Measurements from ENCODE around the gene RNMT. TPM values are rescaled to one million over a fixed set of nuclear protein-coding genes. Genes with fewer than 3 reads are reported as not detected.
A peak's percentile ranks its signal among the peaks of the same experiment; 100 is the strongest.
"Not testable (repeated sequence)": the region's sequence is repeated elsewhere in the genome, so short reads cannot be mapped to it uniquely, and the experiment has no call there.

RNMT gene
- polyA plus RNA-seq, 4 donors, result 8.4 to 35.7 (median 9.6) TPM

GRCh38 chr18:13746633-13747032, 20.2 kb downstream of the RNMT start:
- WGBS, 3 donors, result 72 to 89% (median 84%) methylated on average over 3 of the region's 3 CpGs
- Histone ChIP-seq H3K9me3 (ENCODE audit: control insufficient read depth in 2 of 2, insufficient read depth in 1 of 2, low read depth in 1 of 2, low read length in 1 of 2) (no peaks in the 10 kb centered on the region), H3K4me1 (ENCODE audit: control insufficient read depth in 3 of 3, insufficient read depth in 2 of 3, low read depth in 1 of 3, low read length in 2 of 3) (no peaks in the 10 kb centered on the region), H3K27me3 (ENCODE audit: control insufficient read depth in 3 of 3, insufficient read depth in 3 of 3, low read length in 3 of 3) (no peaks in the 10 kb centered on the region), H3K36me3 (ENCODE audit: control insufficient read depth in 3 of 3, insufficient read depth in 2 of 3, low read depth in 1 of 3, low read length in 3 of 3) (peaks cover 12 to 17% (median 17%) of the 10 kb centered on the region in 3 donors), H3K27ac (ENCODE audit: low read depth in 1 of 3, low read length in 2 of 3) (no peak overlapping the region), H3K4me3 (ENCODE audit: low read depth in 1 of 3, low read length in 3 of 3) (no peak overlapping the region)
- no peak for FAIRE-seq
- no peak for DNase-seq

GRCh38 chr18:13751599-13751998, 25.1 kb downstream of the RNMT start:
- 97 to 99% (median 97%) methylated on average over 3 of the region's 3 CpGs for WGBS, 3 donors
- not testable (repeated sequence) for H3K4me1 ChIP-seq (ENCODE audit: control insufficient read depth in 3 of 3, insufficient read depth in 2 of 3, low read depth in 1 of 3, low read length in 2 of 3); H3K9me3 ChIP-seq (ENCODE audit: control insufficient read depth in 2 of 2, insufficient read depth in 1 of 2, low read depth in 1 of 2, low read length in 1 of 2); DNase-seq; FAIRE-seq; H3K4me3 ChIP-seq (ENCODE audit: low read depth in 1 of 3, low read length in 3 of 3); H3K27me3 ChIP-seq (ENCODE audit: control insufficient read depth in 3 of 3, insufficient read depth in 3 of 3, low read length in 3 of 3); H3K27ac ChIP-seq (ENCODE audit: low read depth in 1 of 3, low read length in 2 of 3)
- H3K36me3 ChIP-seq (ENCODE audit: control insufficient read depth in 3 of 3, insufficient read depth in 2 of 3, low read depth in 1 of 3, low read length in 3 of 3), result peaks cover 8 to 22% (median 16%) of the 10 kb centered on the region in 3 donors

GRCh38 chr18:13756261-13756660, 29.8 kb downstream of the RNMT start:
- WGBS, 3 donors, result 95 to 97% (median 96%) methylated on average over 2 of the region's 2 CpGs
- Histone ChIP-seq H3K4me3 (ENCODE audit: low read depth in 1 of 3, low read length in 3 of 3) (no peak overlapping the region), H3K27ac (ENCODE audit: low read depth in 1 of 3, low read length in 2 of 3) (no peak overlapping the region), H3K36me3 (ENCODE audit: control insufficient read depth in 3 of 3, insufficient read depth in 2 of 3, low read depth in 1 of 3, low read length in 3 of 3) (peaks cover 10 to 15% (median 11%) of the 10 kb centered on the region in 3 donors), H3K4me1 (ENCODE audit: control insufficient read depth in 3 of 3, insufficient read depth in 2 of 3, low read depth in 1 of 3, low read length in 2 of 3) (no peaks in the 10 kb centered on the region), H3K27me3 (ENCODE audit: control insufficient read depth in 3 of 3, insufficient read depth in 3 of 3, low read length in 3 of 3) (no peaks in the 10 kb centered on the region), H3K9me3 (ENCODE audit: control insufficient read depth in 2 of 2, insufficient read depth in 1 of 2, low read depth in 1 of 2, low read length in 1 of 2) (no peaks in the 10 kb centered on the region)
- no peak for FAIRE-seq
- no peak for DNase-seq

GRCh38 chr18:13756671-13757070, 30.2 kb downstream of the RNMT start:
- Histone ChIP-seq H3K27ac (ENCODE audit: low read depth in 1 of 3, low read length in 2 of 3) (no peak overlapping the region), H3K4me1 (ENCODE audit: control insufficient read depth in 3 of 3, insufficient read depth in 2 of 3, low read depth in 1 of 3, low read length in 2 of 3) (no peaks in the 10 kb centered on the region), H3K9me3 (ENCODE audit: control insufficient read depth in 2 of 2, insufficient read depth in 1 of 2, low read depth in 1 of 2, low read length in 1 of 2) (no peaks in the 10 kb centered on the region), H3K27me3 (ENCODE audit: control insufficient read depth in 3 of 3, insufficient read depth in 3 of 3, low read length in 3 of 3) (no peaks in the 10 kb centered on the region), H3K4me3 (ENCODE audit: low read depth in 1 of 3, low read length in 3 of 3) (no peak overlapping the region), H3K36me3 (ENCODE audit: control insufficient read depth in 3 of 3, insufficient read depth in 2 of 3, low read depth in 1 of 3, low read length in 3 of 3) (peaks cover 10 to 15% (median 11%) of the 10 kb centered on the region in 3 donors)
- DNase-seq (no peak), FAIRE-seq (no peak)

GRCh38 chr18:13758622-13759021, 32.1 kb downstream of the RNMT start:
- H3K4me3 ChIP-seq (ENCODE audit: low read depth in 1 of 3, low read length in 3 of 3), result no peak overlapping the region
- 77 to 85% (median 83%) methylated on average over 1 of the region's 1 CpG for WGBS, 3 donors
- H3K36me3 ChIP-seq (ENCODE audit: control insufficient read depth in 3 of 3, insufficient read depth in 2 of 3, low read depth in 1 of 3, low read length in 3 of 3), result peaks cover 10 to 15% (median 13%) of the 10 kb centered on the region in 3 donors
- DNase-seq, result no peak
- H3K27me3 ChIP-seq (ENCODE audit: control insufficient read depth in 3 of 3, insufficient read depth in 3 of 3, low read length in 3 of 3), result no peaks in the 10 kb centered on the region
- no peak overlapping the region for H3K27ac ChIP-seq (ENCODE audit: low read depth in 1 of 3, low read length in 2 of 3)
- FAIRE-seq, result no peak
- H3K9me3 ChIP-seq (ENCODE audit: control insufficient read depth in 2 of 2, insufficient read depth in 1 of 2, low read depth in 1 of 2, low read length in 1 of 2), result no peaks in the 10 kb centered on the region
- H3K4me1 ChIP-seq (ENCODE audit: control insufficient read depth in 3 of 3, insufficient read depth in 2 of 3, low read depth in 1 of 3, low read length in 2 of 3), result no peaks in the 10 kb centered on the region

- Histone ChIP-seq H3K4me3 (ENCODE audit: low read depth in 1 of 3, low read length in 3 of 3) (no peak overlapping the region), H3K9me3 (ENCODE audit: control insufficient read depth in 2 of 2, insufficient read depth in 1 of 2, low read depth in 1 of 2, low read length in 1 of 2) (peaks cover 0 to 2% of the 10 kb centered on the region in 2 donors), H3K4me1 (ENCODE audit: control insufficient read depth in 3 of 3, insufficient read depth in 2 of 3, low read depth in 1 of 3, low read length in 2 of 3) (no peaks in the 10 kb centered on the region), H3K27ac (ENCODE audit: low read depth in 1 of 3, low read length in 2 of 3) (no peak overlapping the region), H3K27me3 (ENCODE audit: control insufficient read depth in 3 of 3, insufficient read depth in 3 of 3, low read length in 3 of 3) (no peaks in the 10 kb centered on the region), H3K36me3 (ENCODE audit: control insufficient read depth in 3 of 3, insufficient read depth in 2 of 3, low read depth in 1 of 3, low read length in 3 of 3) (peaks cover 11 to 13% (median 11%) of the 10 kb centered on the region in 3 donors)
- no peak for FAIRE-seq
- DNase-seq, result no peak
These were observed 33.6 kb downstream of the RNMT start for GRCh38 chr18:13760047-13760446.

GRCh38 chr18:13762690-13763439, 36.4 kb downstream of the RNMT start:
- H3K27me3 ChIP-seq (ENCODE audit: control insufficient read depth in 3 of 3, insufficient read depth in 3 of 3, low read length in 3 of 3), result no peaks in the 10 kb centered on the region
- 90 to 99% (median 97%) methylated on average over 3 of the region's 3 CpGs for WGBS, 3 donors
- no peak for FAIRE-seq
- peaks cover 4 to 10% (median 6%) of the 10 kb centered on the region in 3 donors for H3K36me3 ChIP-seq (ENCODE audit: control insufficient read depth in 3 of 3, insufficient read depth in 2 of 3, low read depth in 1 of 3, low read length in 3 of 3)
- no peak overlapping the region for H3K27ac ChIP-seq (ENCODE audit: low read depth in 1 of 3, low read length in 2 of 3)
- no peak for DNase-seq
- no peak overlapping the region for H3K4me3 ChIP-seq (ENCODE audit: low read depth in 1 of 3, low read length in 3 of 3)
- H3K9me3 ChIP-seq (ENCODE audit: control insufficient read depth in 2 of 2, insufficient read depth in 1 of 2, low read depth in 1 of 2, low read length in 1 of 2), result peaks cover 0 to 7% of the 10 kb centered on the region in 2 donors
- no peaks in the 10 kb centered on the region for H3K4me1 ChIP-seq (ENCODE audit: control insufficient read depth in 3 of 3, insufficient read depth in 2 of 3, low read depth in 1 of 3, low read length in 2 of 3)

- no peaks in the 10 kb centered on the region for H3K36me3 ChIP-seq (ENCODE audit: control insufficient read depth in 3 of 3, insufficient read depth in 2 of 3, low read depth in 1 of 3, low read length in 3 of 3)
- no peak overlapping the region for H3K4me3 ChIP-seq (ENCODE audit: low read depth in 1 of 3, low read length in 3 of 3)
- 64 to 84% (median 77%) methylated on average over 3 of the region's 3 CpGs for WGBS, 3 donors
- FAIRE-seq (no peak), DNase-seq (no peak)
- no peaks in the 10 kb centered on the region for H3K27me3 ChIP-seq (ENCODE audit: control insufficient read depth in 3 of 3, insufficient read depth in 3 of 3, low read length in 3 of 3)
- H3K4me1 ChIP-seq (ENCODE audit: control insufficient read depth in 3 of 3, insufficient read depth in 2 of 3, low read depth in 1 of 3, low read length in 2 of 3), result no peaks in the 10 kb centered on the region
- H3K9me3 ChIP-seq (ENCODE audit: control insufficient read depth in 2 of 2, insufficient read depth in 1 of 2, low read depth in 1 of 2, low read length in 1 of 2), result no peaks in the 10 kb centered on the region
- no peak overlapping the region for H3K27ac ChIP-seq (ENCODE audit: low read depth in 1 of 3, low read length in 2 of 3)
These were observed 48.6 kb downstream of the RNMT start for GRCh38 chr18:13775058-13775457.

GRCh38 chr18:13791181-13791580, 64.7 kb downstream of the RNMT start:
- no peak overlapping the region for H3K4me3 ChIP-seq (ENCODE audit: low read depth in 1 of 3, low read length in 3 of 3)
- H3K36me3 ChIP-seq (ENCODE audit: control insufficient read depth in 3 of 3, insufficient read depth in 2 of 3, low read depth in 1 of 3, low read length in 3 of 3), result no peaks in the 10 kb centered on the region
- no peaks in the 10 kb centered on the region for H3K9me3 ChIP-seq (ENCODE audit: control insufficient read depth in 2 of 2, insufficient read depth in 1 of 2, low read depth in 1 of 2, low read length in 1 of 2)
- FAIRE-seq (no peak), DNase-seq (peak in 1 of 2 donors; percentile 23)
- no peaks in the 10 kb centered on the region for H3K4me1 ChIP-seq (ENCODE audit: control insufficient read depth in 3 of 3, insufficient read depth in 2 of 3, low read depth in 1 of 3, low read length in 2 of 3)
- 68 to 79% (median 78%) methylated on average over 7 of the region's 7 CpGs for WGBS, 3 donors
- H3K27ac ChIP-seq (ENCODE audit: low read depth in 1 of 3, low read length in 2 of 3), result no peak overlapping the region
- H3K27me3 ChIP-seq (ENCODE audit: control insufficient read depth in 3 of 3, insufficient read depth in 3 of 3, low read length in 3 of 3), result no peaks in the 10 kb centered on the region

All from small intestine (tissue), 7 donors.